ENCODE data around the gene TAPBP. TPM values are rescaled to one million over a fixed set of nuclear protein-coding genes. Genes with fewer than 3 reads are reported as not detected.

Gene TAPBP
- total and polyA plus RNA-seq, 9 of the 15 experiments (the other 6 are each of a cell fraction or from before 2014, with no cell fraction given) = 5.6 to 74.0 (median 22.3) TPM

- TF ChIP-seq ZNF407 (IDR thresholded peaks at IDR 0.05; ENCODE audit: low read depth) (no peak), ZBTB33 (CRISPR knock-in tag; IDR thresholded peaks at IDR 0.05) (peak; percentile 89), TFAM (CRISPR knock-in tag; conservative IDR thresholded peaks at IDR 0.05) (no peak), ZNF444 (CRISPR knock-in tag; IDR thresholded peaks at IDR 0.05) (no peak), ZNF140 (CRISPR knock-in tag; IDR thresholded peaks at IDR 0.05) (no peak), SIRT6 (IDR thresholded peaks at IDR 0.05; ENCODE audit: low read depth, low read length) (no peak), ESRRA (IDR thresholded peaks at IDR 0.05; ENCODE audit: borderline replicate concordance, low read depth) (peak; percentile 95), TEAD4 (IDR thresholded peaks at IDR 0.05; ENCODE audit: low read length) (peak; percentile 70), TEAD4 (CRISPR knock-in tag; IDR thresholded peaks at IDR 0.05; ENCODE audit: borderline replicate concordance) (no peak), CHCHD3 (CRISPR knock-in tag; IDR thresholded peaks at IDR 0.05) (no peak), ZNF224 (CRISPR knock-in tag; IDR thresholded peaks at IDR 0.05) (no peak), ZNF165 (CRISPR knock-in tag; IDR thresholded peaks at IDR 0.05; ENCODE audit: borderline replicate concordance) (no peak), MTA2 (IDR thresholded peaks at IDR 0.05; ENCODE audit: low read depth) (no peak), NFXL1 (CRISPR knock-in tag; IDR thresholded peaks at IDR 0.05) (no peak), MAFF (IDR thresholded peaks at IDR 0.05; ENCODE audit: low read length) (no peak), ZNF253 (CRISPR knock-in tag; conservative IDR thresholded peaks at IDR 0.05) (no peak), THAP7 (CRISPR knock-in tag; IDR thresholded peaks at IDR 0.05) (no peak), STAT5A (IDR thresholded peaks at IDR 0.05; ENCODE audit: borderline replicate concordance, low read length) (peak; percentile 30; the same call in 1 of the 2 replicates), ZKSCAN1 (IDR thresholded peaks at IDR 0.05; ENCODE audit: low read depth, low read length) (peak; percentile 63; the same call in 1 of the 2 replicates)
Measured at GRCh38 chr6:33279971-33280511, 33.8 kb downstream of the TAPBP start (continued).

Measured in K562 (cell line).